ENCODE results near the gene MSX1.
A peak's percentile ranks its signal among the peaks of the same experiment; 100 is the strongest.

Gene MSX1

GRCh38 chr4:4853921-4854648, 5.4 kb upstream of the MSX1 start:
- no peak overlapping the region for H3K9ac ChIP-seq (ENCODE audit: low read depth, low read length)

GRCh38 chr4:4854649-4855295, 4.7 kb upstream of the MSX1 start:
- H3K36me3 ChIP-seq (ENCODE audit: insufficient read depth, low read depth, low read length), result no peaks in the 10 kb centered on the region
- no peaks in the 10 kb centered on the region for H3K4me1 ChIP-seq (ENCODE audit: insufficient read depth, low read length)
- H3K9me3 ChIP-seq (ENCODE audit: insufficient read depth, low read depth, low read length), result peaks cover 4% of the 10 kb centered on the region; the same call in 1 of the 2 replicates
- no peak overlapping the region for H3K27ac ChIP-seq (ENCODE audit: low read length)
- no peak overlapping the region for H3K4me3 ChIP-seq (ENCODE audit: low read length)
- no peak overlapping the region for H3K9ac ChIP-seq (ENCODE audit: low read depth, low read length)
- peaks cover 98% of the 10 kb centered on the region for H3K27me3 ChIP-seq (ENCODE audit: insufficient read depth, low read length)

More at GRCh38 chr4:4853921-4854648, 5.4 kb upstream of the MSX1 start:
- Histone ChIP-seq H3K4me1 (ENCODE audit: insufficient read depth, low read length) (no peaks in the 10 kb centered on the region), H3K36me3 (ENCODE audit: insufficient read depth, low read depth, low read length) (no peaks in the 10 kb centered on the region), H3K9me3 (ENCODE audit: insufficient read depth, low read depth, low read length) (peaks cover 4% of the 10 kb centered on the region; the same call in 1 of the 2 replicates), H3K27ac (ENCODE audit: low read length) (no peak overlapping the region), H3K27me3 (ENCODE audit: insufficient read depth, low read length) (peaks cover 100% of the 10 kb centered on the region), H3K4me3 (ENCODE audit: low read length) (no peak overlapping the region)

GRCh38 chr4:4855301-4856070, 4.0 kb upstream of the MSX1 start:
- no peak overlapping the region for H3K4me3 ChIP-seq (ENCODE audit: low read length)
- peaks cover 4% of the 10 kb centered on the region; the same call in 1 of the 2 replicates for H3K9me3 ChIP-seq (ENCODE audit: insufficient read depth, low read depth, low read length)
- peaks cover 98% of the 10 kb centered on the region for H3K27me3 ChIP-seq (ENCODE audit: insufficient read depth, low read length)
- no peak overlapping the region for H3K9ac ChIP-seq (ENCODE audit: low read depth, low read length)
- H3K4me1 ChIP-seq (ENCODE audit: insufficient read depth, low read length), result no peaks in the 10 kb centered on the region
- no peaks in the 10 kb centered on the region for H3K36me3 ChIP-seq (ENCODE audit: insufficient read depth, low read depth, low read length)
- H3K27ac ChIP-seq (ENCODE audit: low read length), result no peak overlapping the region

- no peaks in the 10 kb centered on the region for H3K36me3 ChIP-seq (ENCODE audit: insufficient read depth, low read depth, low read length)
- no peak overlapping the region for H3K27ac ChIP-seq (ENCODE audit: low read length)
- H3K9ac ChIP-seq (ENCODE audit: low read depth, low read length), result no peak overlapping the region
- no peak overlapping the region for H3K4me3 ChIP-seq (ENCODE audit: low read length)
- H3K27me3 ChIP-seq (ENCODE audit: insufficient read depth, low read length), result peaks cover 98% of the 10 kb centered on the region
- peaks cover 4% of the 10 kb centered on the region; the same call in 1 of the 2 replicates for H3K9me3 ChIP-seq (ENCODE audit: insufficient read depth, low read depth, low read length)
- 0 out of 2 replicates have a peak, but pooled peaks cover 4% of the 10 kb centered on the region for H3K4me1 ChIP-seq (ENCODE audit: insufficient read depth, low read length)
Measured at GRCh38 chr4:4856071-4857000, 3.1 kb upstream of the MSX1 start.

GRCh38 chr4:4857001-4857808, 2.3 kb upstream of the MSX1 start:
- Histone ChIP-seq H3K4me1 (ENCODE audit: insufficient read depth, low read length) (0 out of 2 replicates have a peak, but pooled peaks cover 4% of the 10 kb centered on the region), H3K27me3 (ENCODE audit: insufficient read depth, low read length) (peaks cover 98% of the 10 kb centered on the region), H3K9ac (ENCODE audit: low read depth, low read length) (no peak overlapping the region)

GRCh38 chr4:4857809-4858508, 1.5 kb upstream of the MSX1 start:
- Histone ChIP-seq H3K9ac (ENCODE audit: low read depth, low read length) (no peak overlapping the region), H3K27ac (ENCODE audit: low read length) (no peak overlapping the region), H3K4me3 (ENCODE audit: low read length) (no peak overlapping the region), H3K4me1 (ENCODE audit: insufficient read depth, low read length) (0 out of 2 replicates have a peak, but pooled peaks cover 4% of the 10 kb centered on the region), H3K36me3 (ENCODE audit: insufficient read depth, low read depth, low read length) (no peaks in the 10 kb centered on the region), H3K9me3 (ENCODE audit: insufficient read depth, low read depth, low read length) (peaks cover 17% of the 10 kb centered on the region; the same call in 1 of the 2 replicates), H3K27me3 (ENCODE audit: insufficient read depth, low read length) (peaks cover 98% of the 10 kb centered on the region)

More at GRCh38 chr4:4857001-4857808, 2.3 kb upstream of the MSX1 start:
- no peak overlapping the region for H3K27ac ChIP-seq (ENCODE audit: low read length)
- H3K9me3 ChIP-seq (ENCODE audit: insufficient read depth, low read depth, low read length), result peaks cover 12% of the 10 kb centered on the region; the same call in 1 of the 2 replicates
- no peak overlapping the region for H3K4me3 ChIP-seq (ENCODE audit: low read length)
- H3K36me3 ChIP-seq (ENCODE audit: insufficient read depth, low read depth, low read length), result no peaks in the 10 kb centered on the region

GRCh38 chr4:4858527-4859324, 739 bp upstream of the MSX1 start:
- Histone ChIP-seq H3K27me3 (ENCODE audit: insufficient read depth, low read length) (peaks cover 98% of the 10 kb centered on the region), H3K4me3 (ENCODE audit: low read length) (0 out of 2 replicates have a peak overlapping the region, but pooled peaks have one; percentile 21), H3K27ac (ENCODE audit: low read length) (no peak overlapping the region), H3K9me3 (ENCODE audit: insufficient read depth, low read depth, low read length) (peaks cover 17% of the 10 kb centered on the region; the same call in 1 of the 2 replicates), H3K36me3 (ENCODE audit: insufficient read depth, low read depth, low read length) (no peaks in the 10 kb centered on the region), H3K9ac (ENCODE audit: low read depth, low read length) (no peak overlapping the region), H3K4me1 (ENCODE audit: insufficient read depth, low read length) (0 out of 2 replicates have a peak, but pooled peaks cover 4% of the 10 kb centered on the region)

GRCh38 chr4:4859799-4860599, 534 bp downstream of the MSX1 start:
- Histone ChIP-seq H3K4me3 (ENCODE audit: low read length) (peak overlapping the region; percentile 52; the same call in 1 of the 2 replicates), H3K9ac (ENCODE audit: low read depth, low read length) (no peak overlapping the region), H3K9me3 (ENCODE audit: insufficient read depth, low read depth, low read length) (peaks cover 13% of the 10 kb centered on the region; the same call in 1 of the 2 replicates), H3K4me1 (ENCODE audit: insufficient read depth, low read length) (0 out of 2 replicates have a peak, but pooled peaks cover 4% of the 10 kb centered on the region), H3K36me3 (ENCODE audit: insufficient read depth, low read depth, low read length) (no peaks in the 10 kb centered on the region), H3K27ac (ENCODE audit: low read length) (no peak overlapping the region), H3K27me3 (ENCODE audit: insufficient read depth, low read length) (peaks cover 98% of the 10 kb centered on the region)
